ENCODE measurements around the gene TMIE.

DNA sequence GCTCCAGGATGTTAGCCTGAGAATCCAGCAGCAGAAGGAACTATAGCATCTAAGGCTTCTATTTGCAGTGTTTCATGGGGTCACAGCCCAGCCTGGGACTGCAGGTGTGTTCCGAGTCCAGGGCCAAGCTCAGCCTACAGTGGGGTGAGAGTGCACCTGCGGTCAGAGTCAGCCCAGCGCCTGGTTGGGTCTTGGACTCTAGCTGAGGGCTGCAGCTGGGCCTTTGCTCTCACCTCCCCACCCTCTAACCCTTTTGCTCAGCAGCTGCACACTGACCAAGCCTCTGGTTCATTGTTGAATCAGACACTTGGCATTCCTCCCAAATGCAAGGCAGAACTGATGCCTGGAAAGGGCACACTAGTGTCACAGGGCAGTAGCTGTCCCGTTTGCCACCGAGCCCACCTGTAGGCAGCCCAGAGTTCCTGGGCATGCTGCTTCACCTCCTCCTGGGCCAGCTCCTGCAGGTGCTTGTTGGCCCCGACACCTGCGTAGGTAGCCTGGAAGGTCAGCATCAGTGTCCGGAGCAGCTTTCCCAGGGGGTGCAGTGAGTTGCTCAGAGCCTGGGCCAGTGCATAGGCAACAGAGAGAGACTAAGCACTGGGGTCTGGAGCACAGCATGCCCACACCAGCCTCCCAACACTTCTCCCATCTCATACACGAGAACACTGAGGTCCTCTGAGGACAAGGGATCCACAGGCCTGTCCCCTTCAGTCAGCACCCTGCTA lies 25.2 kb upstream of the TMIE start:
- TF ChIP-seq, protein P1, sequence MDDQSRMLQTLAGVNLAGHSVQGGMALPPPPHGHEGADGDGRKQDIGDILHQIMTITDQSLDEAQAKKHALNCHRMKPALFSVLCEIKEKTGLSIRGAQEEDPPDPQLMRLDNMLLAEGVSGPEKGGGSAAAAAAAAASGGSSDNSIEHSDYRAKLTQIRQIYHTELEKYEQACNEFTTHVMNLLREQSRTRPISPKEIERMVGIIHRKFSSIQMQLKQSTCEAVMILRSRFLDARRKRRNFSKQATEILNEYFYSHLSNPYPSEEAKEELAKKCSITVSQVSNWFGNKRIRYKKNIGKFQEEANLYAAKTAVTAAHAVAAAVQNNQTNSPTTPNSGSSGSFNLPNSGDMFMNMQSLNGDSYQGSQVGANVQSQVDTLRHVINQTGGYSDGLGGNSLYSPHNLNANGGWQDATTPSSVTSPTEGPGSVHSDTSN (IDR thresholded peaks at IDR 0.05; ENCODE audit: insufficient replicate concordance, low read depth, low read length): no peak
- TF ChIP-seq CTCF (IDR thresholded peaks at IDR 0.05 in 2 of 3, conservative IDR thresholded peaks at IDR 0.05 in 1 of 3; ENCODE audit: control insufficient read depth in 2 of 3, extremely low read depth in 1 of 3, insufficient read depth in 1 of 3, low read depth in 3 of 3, low read length in 3 of 3): no peak
- no peak for TF ChIP-seq POLR2A (IDR thresholded peaks at IDR 0.05; ENCODE audit: low read depth, low read length)
- TF ChIP-seq CEBPB (IDR thresholded peaks at IDR 0.05; ENCODE audit: borderline replicate concordance in 1 of 2, low read depth in 2 of 2, low read length in 2 of 2): no peak
- no peak for TF ChIP-seq PML (IDR thresholded peaks at IDR 0.05; ENCODE audit: low read length)
- TF ChIP-seq USF1 (IDR thresholded peaks at IDR 0.05; ENCODE audit: borderline replicate concordance, extremely low read length, insufficient read depth, low read depth, low read length): no peak
- TF ChIP-seq JUNB (IDR thresholded peaks at IDR 0.05): no peak
- no peak for TF ChIP-seq STAT1 (conservative IDR thresholded peaks at IDR 0.05)
- no peak for TF ChIP-seq BCL11A (IDR thresholded peaks at IDR 0.05; ENCODE audit: low read depth, low read length)
- TF ChIP-seq NRF1 (conservative IDR thresholded peaks at IDR 0.05; ENCODE audit: low read depth, low read length): no peak

Measured in GM12878 (cell line).